Endothelial cell of umbilical vein (primary cell): ENCODE data around the gene BPI.

Experiments
- CTCF ChIP-seq, 2 donors: IDR thresholded peaks; 1 replicate in 1 of 2; 2 replicates in 1 of 2; pipeline ENCODE4 v1.5.1; 2011; ENCODE audit warnings: low read length in 2 of 2, mild to moderate bottlenecking in 2 of 2, moderate library complexity in 2 of 2, control low read depth in 1 of 2, inconsistent platforms in 1 of 2, low read depth in 1 of 2; ENCODE audit not compliant: insufficient read depth in 1 of 2; ENCODE audit errors: extremely low read depth in 1 of 2
- EZH2 ChIP-seq: IDR thresholded peaks from 2 replicates; pipeline ENCODE4 v1.6.1; 2012; ENCODE audit warnings: borderline replicate concordance, low read depth, mild to moderate bottlenecking, moderate library complexity, low read length, inconsistent platforms; ENCODE audit not compliant: severe bottlenecking
- FOS ChIP-seq: IDR thresholded peaks from 2 replicates; pipeline ENCODE4 v1.6.1; 2011; ENCODE audit warnings: mild to moderate bottlenecking, low read length, moderate library complexity, borderline replicate concordance; ENCODE audit not compliant: insufficient read depth
- JUN ChIP-seq: IDR thresholded peaks from 2 replicates; pipeline ENCODE4 v1.6.1; 2011; ENCODE audit warnings: borderline replicate concordance, low read depth; ENCODE audit not compliant: insufficient read length, insufficient read depth
- MAX ChIP-seq: IDR thresholded peaks from 2 replicates; pipeline ENCODE4 v1.6.1; 2011; ENCODE audit not compliant: insufficient read depth, insufficient read length
- POLR2A ChIP-seq: IDR thresholded peaks from 2 replicates; pipeline ENCODE4 v1.6.1; 2012; ENCODE audit warnings: low read depth, mild to moderate bottlenecking, control low read depth, low read length
- POLR2AphosphoS5 ChIP-seq: IDR thresholded peaks from 2 replicates; pipeline ENCODE4 v1.6.1; 2012; ENCODE audit warnings: low read depth, mild to moderate bottlenecking, control low read depth, low read length, moderate library complexity; ENCODE audit not compliant: insufficient read depth

- no peak for TF ChIP-seq POLR2AphosphoS5
- no peak for TF ChIP-seq CTCF (IDR thresholded peaks at IDR 0.05; ENCODE audit: extremely low read depth in 1 of 2, insufficient read depth in 1 of 2, low read depth in 1 of 2, low read length in 2 of 2)
- TF ChIP-seq MAX, result no peak
- no peak for TF ChIP-seq POLR2A
- TF ChIP-seq FOS, result no peak
- TF ChIP-seq EZH2, result no peak
- no peak for TF ChIP-seq JUN
These were observed 9.8 kb upstream of the BPI start for GRCh38 chr20:38294076-38294591.
